Heart right ventricle (tissue), 16 donors: ENCODE measurements around the gene SPTSSB. TPM values are rescaled to one million over a fixed set of nuclear protein-coding genes. Genes with fewer than 3 reads are reported as not detected.

ENCODE experiments used
- ATAC-seq, 8 donors: fragments of 200-7000 bp; cut with Tn5 transposase; one replicate each; pipeline ENCODE4 v1.9.1; 2020; ENCODE audit warnings: mild to moderate bottlenecking in 8 of 8, moderate library complexity in 8 of 8, moderate number of reproducible peaks in 1 of 8
- DNase-seq, 2 donors: peaks; one replicate each; pipeline ENCODE4 v3.0.0-alpha.2; 2020
- H3K27ac ChIP-seq, 10 donors: fragments of 200-600 bp; sonication (generic) in 2 of 10; one replicate each; pipeline versions ENCODE4 v1.5.0 to v1.8.0; 2020 to 2022; ENCODE audit warnings: mild to moderate bottlenecking in 3 of 10
- H3K27me3 ChIP-seq, 7 donors: fragments of 200-600 bp; one replicate each; pipeline ENCODE4 v1.8.0; 2021 to 2022; ENCODE audit warnings: mild to moderate bottlenecking in 2 of 7
- H3K36me3 ChIP-seq, 9 donors: fragments of 200-600 bp; sonication (generic) in 1 of 9; one replicate each; pipeline versions ENCODE4 v1.5.0 to v1.8.0; 2020 to 2022; ENCODE audit warnings: mild to moderate bottlenecking in 2 of 9
- H3K4me1 ChIP-seq, 9 donors: fragments of 200-600 bp; sonication (generic) in 1 of 9; one replicate each; pipeline versions ENCODE4 v1.5.0 to v1.8.0; 2020 to 2022; ENCODE audit warnings: mild to moderate bottlenecking in 4 of 9
- H3K4me3 ChIP-seq, 10 donors: fragments of 200-600 bp; sonication (generic) in 2 of 10; one replicate each; pipeline versions ENCODE4 v1.5.0 to v1.8.0; 2020 to 2022; ENCODE audit warnings: mild to moderate bottlenecking in 7 of 10, moderate library complexity in 2 of 10
- H3K9me3 ChIP-seq, 11 donors: fragments of 200-600 bp in 10 of 11; sonication (generic) in 2 of 11; one replicate each; pipeline versions ENCODE4 v1.5.0 to v1.8.0; 2013 to 2022; ENCODE audit warnings: mild to moderate bottlenecking in 2 of 11, control low read depth in 1 of 11, moderate library complexity in 1 of 11
- CTCF ChIP-seq, 9 donors: fragments of 200-600 bp; sonication (generic) in 2 of 9; IDR thresholded peaks; one replicate each; pipeline versions ENCODE4 v1.5.0 to v1.8.0; 2021 to 2022; ENCODE audit warnings: antibody characterized with exemption in 9 of 9, mild to moderate bottlenecking in 5 of 9, moderate library complexity in 1 of 9
- WGBS, 2 donors: extraction: QIAGEN DNeasy Blood & Tissue Kit; methylation state at CpG; one replicate each; pipeline ENCODE4 v1.1.7; 2013; ENCODE audit warnings: inconsistent platforms in 1 of 2; 5-methylcytosine and 5-hydroxymethylcytosine counted together
- intact Hi-C, 10 donors: fragments of 100-400 bp; cut with DNase I; formaldehyde crosslinking; loops; one replicate each; pipeline versions ENCODE4 v1.11.1 to v1.14.2; 2022
- polyA plus RNA-seq, 2 donors: library from polyadenylated mRNA; stranded (reverse); fragments of 200-250 nt; gene quantifications; one replicate each; pipeline ENCODE4 v1.2.3, GENCODE V29; 2013
- total RNA-seq, 10 donors: library from RNA; stranded (reverse); fragmentation: NEBNext Ultra II Directional in 3 of 10; extraction: Animal tissue kit (Norgen Biotek cat#: 25700) in 3 of 10; gene quantifications; one replicate each; pipeline versions ENCODE4 v1.2.1 to v1.2.4, GENCODE V29; 2021 to 2023
- donor health status: Arrhythmogenic right ventricular cardiomyopathy.
- donor health status: ischemic (EF 13 %, LVEDD 7.1; RV severe dilation, severe dysfunction).
- donor health status: healthy with polysubstance abuse.
- donor health status: DM: no; HTN: yes; CAD: no.
- donor health status: DM: no; HTN: no; CAD: no.
- donor health status: ischemic (EF 25% LVEDD 6.9; RV normal size, moderate dysfunction).
- donor health status: ischemic (EF 25% LVEDD 5.7; RV mildly dilated, moderate dysfunction).
- donor health status: healthy.
- donor health status: DM: yes; HTN: yes; CAD: no.
- donor health status: Ischemic cardiomyopathy.
- donor health status: ischemic (EF 35%, LVEDD 5.7; RV mildly dilated, moderate dysfunction).
- donor health status: nonischemic (EF 11% LVEDD 7.7; RV severe dilation, severe dysfunction).
- donor health status: DM: yes; HTN: yes; CAD: no.
- donor health status: PGD.
- donor health status: ischemic (EF 29% LVEDD 5.4; RV normal size, mild dysfunction).
- donor health status: nonischemic (EF 23%, LVEDD 6.1; RV moderate dilation, normal function).

The SPTSSB gene
- total and polyA plus RNA-seq, 12 donors = 0.03 to 0.51 (median 0.14) TPM; not detected in 8

- DNase-seq = no peak
Observed at GRCh38 chr3:161392853-161393252, 21.5 kb upstream of the SPTSSB start.

GRCh38 chr3:161390200-161390599 lies 18.9 kb upstream of the SPTSSB start:
- no peak for TF ChIP-seq CTCF (IDR thresholded peaks at IDR 0.05)
- 88 to 89% methylated on average over 2 of the region's 2 CpGs for WGBS, 2 donors
- Histone ChIP-seq H3K4me1 (peaks cover 0 to 40% (median 0%) of the 10 kb centered on the region in 9 donors), H3K4me3 (no peak overlapping the region), H3K36me3 (no peaks in the 10 kb centered on the region), H3K27ac (no peak overlapping the region), H3K9me3 (no peaks in the 10 kb centered on the region), H3K27me3 (peaks cover 0 to 3% (median 0%) of the 10 kb centered on the region in 7 donors)
- no peak for ATAC-seq
- intact Hi-C loops = no loop called here
- no peak for DNase-seq

More at GRCh38 chr3:161392853-161393252, 21.5 kb upstream of the SPTSSB start:
- ATAC-seq = no peak
- Histone ChIP-seq H3K36me3 (no peaks in the 10 kb centered on the region), H3K27me3 (peaks cover 0 to 3% (median 0%) of the 10 kb centered on the region in 7 donors), H3K4me3 (no peak overlapping the region), H3K4me1 (peaks cover 0 to 33% (median 0%) of the 10 kb centered on the region in 9 donors), H3K27ac (no peak overlapping the region), H3K9me3 (no peaks in the 10 kb centered on the region)
- 65 to 82% methylated on average over 1 of the region's 1 CpG for WGBS, 2 donors
- no peak for TF ChIP-seq CTCF (IDR thresholded peaks at IDR 0.05)
- intact Hi-C loops = no loop called here

- DNase-seq (no peak), ATAC-seq (no peak)
- H3K27me3 ChIP-seq = peaks cover 0 to 3% (median 0%) of the 10 kb centered on the region in 7 donors
- intact Hi-C loops = no loop called here
- no peaks in the 10 kb centered on the region for H3K9me3 ChIP-seq
- WGBS, 2 donors = 93 to 94% methylated on average over 3 of the region's 3 CpGs
- no peak for TF ChIP-seq CTCF (IDR thresholded peaks at IDR 0.05)
- H3K36me3 ChIP-seq = no peaks in the 10 kb centered on the region
- H3K4me1 ChIP-seq = peaks cover 0 to 36% (median 0%) of the 10 kb centered on the region in 9 donors
- H3K27ac ChIP-seq = peak overlapping the region in 1 of 10 donors; percentile 10
- H3K4me3 ChIP-seq = no peak overlapping the region
Observed at GRCh38 chr3:161389445-161390035, 18.2 kb upstream of the SPTSSB start.

- intact Hi-C loops = no loop called here
- no peak for DNase-seq
Observed at GRCh38 chr3:161388855-161389254, 17.5 kb upstream of the SPTSSB start.

More at GRCh38 chr3:161388855-161389254, 17.5 kb upstream of the SPTSSB start:
- H3K4me1 ChIP-seq = peaks cover 0 to 32% (median 0%) of the 10 kb centered on the region in 9 donors
- peaks cover 0 to 3% (median 0%) of the 10 kb centered on the region in 7 donors for H3K27me3 ChIP-seq
- H3K36me3 ChIP-seq = no peaks in the 10 kb centered on the region
- no peak for TF ChIP-seq CTCF (IDR thresholded peaks at IDR 0.05)
- H3K9me3 ChIP-seq = no peaks in the 10 kb centered on the region
- H3K4me3 ChIP-seq = no peak overlapping the region
- peak in 1 of 8 donors; percentile 29 for ATAC-seq
- peak overlapping the region in 1 of 10 donors; percentile 10 for H3K27ac ChIP-seq
